ENCODE results near the gene PLD5.
"Not testable (repeated sequence)": the region's sequence is repeated elsewhere in the genome, so short reads cannot be mapped to it uniquely, and the experiment has no call there.

GRCh38 chr1:242321981-242322380 is 202.5 kb downstream of the PLD5 start:
- TF ChIP-seq, protein P1, sequence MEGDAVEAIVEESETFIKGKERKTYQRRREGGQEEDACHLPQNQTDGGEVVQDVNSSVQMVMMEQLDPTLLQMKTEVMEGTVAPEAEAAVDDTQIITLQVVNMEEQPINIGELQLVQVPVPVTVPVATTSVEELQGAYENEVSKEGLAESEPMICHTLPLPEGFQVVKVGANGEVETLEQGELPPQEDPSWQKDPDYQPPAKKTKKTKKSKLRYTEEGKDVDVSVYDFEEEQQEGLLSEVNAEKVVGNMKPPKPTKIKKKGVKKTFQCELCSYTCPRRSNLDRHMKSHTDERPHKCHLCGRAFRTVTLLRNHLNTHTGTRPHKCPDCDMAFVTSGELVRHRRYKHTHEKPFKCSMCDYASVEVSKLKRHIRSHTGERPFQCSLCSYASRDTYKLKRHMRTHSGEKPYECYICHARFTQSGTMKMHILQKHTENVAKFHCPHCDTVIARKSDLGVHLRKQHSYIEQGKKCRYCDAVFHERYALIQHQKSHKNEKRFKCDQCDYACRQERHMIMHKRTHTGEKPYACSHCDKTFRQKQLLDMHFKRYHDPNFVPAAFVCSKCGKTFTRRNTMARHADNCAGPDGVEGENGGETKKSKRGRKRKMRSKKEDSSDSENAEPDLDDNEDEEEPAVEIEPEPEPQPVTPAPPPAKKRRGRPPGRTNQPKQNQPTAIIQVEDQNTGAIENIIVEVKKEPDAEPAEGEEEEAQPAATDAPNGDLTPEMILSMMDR (IDR thresholded peaks at IDR 0.05; ENCODE audit: low read depth, low read length, missing input control), result not testable (repeated sequence)
- TF ChIP-seq, protein P2, sequence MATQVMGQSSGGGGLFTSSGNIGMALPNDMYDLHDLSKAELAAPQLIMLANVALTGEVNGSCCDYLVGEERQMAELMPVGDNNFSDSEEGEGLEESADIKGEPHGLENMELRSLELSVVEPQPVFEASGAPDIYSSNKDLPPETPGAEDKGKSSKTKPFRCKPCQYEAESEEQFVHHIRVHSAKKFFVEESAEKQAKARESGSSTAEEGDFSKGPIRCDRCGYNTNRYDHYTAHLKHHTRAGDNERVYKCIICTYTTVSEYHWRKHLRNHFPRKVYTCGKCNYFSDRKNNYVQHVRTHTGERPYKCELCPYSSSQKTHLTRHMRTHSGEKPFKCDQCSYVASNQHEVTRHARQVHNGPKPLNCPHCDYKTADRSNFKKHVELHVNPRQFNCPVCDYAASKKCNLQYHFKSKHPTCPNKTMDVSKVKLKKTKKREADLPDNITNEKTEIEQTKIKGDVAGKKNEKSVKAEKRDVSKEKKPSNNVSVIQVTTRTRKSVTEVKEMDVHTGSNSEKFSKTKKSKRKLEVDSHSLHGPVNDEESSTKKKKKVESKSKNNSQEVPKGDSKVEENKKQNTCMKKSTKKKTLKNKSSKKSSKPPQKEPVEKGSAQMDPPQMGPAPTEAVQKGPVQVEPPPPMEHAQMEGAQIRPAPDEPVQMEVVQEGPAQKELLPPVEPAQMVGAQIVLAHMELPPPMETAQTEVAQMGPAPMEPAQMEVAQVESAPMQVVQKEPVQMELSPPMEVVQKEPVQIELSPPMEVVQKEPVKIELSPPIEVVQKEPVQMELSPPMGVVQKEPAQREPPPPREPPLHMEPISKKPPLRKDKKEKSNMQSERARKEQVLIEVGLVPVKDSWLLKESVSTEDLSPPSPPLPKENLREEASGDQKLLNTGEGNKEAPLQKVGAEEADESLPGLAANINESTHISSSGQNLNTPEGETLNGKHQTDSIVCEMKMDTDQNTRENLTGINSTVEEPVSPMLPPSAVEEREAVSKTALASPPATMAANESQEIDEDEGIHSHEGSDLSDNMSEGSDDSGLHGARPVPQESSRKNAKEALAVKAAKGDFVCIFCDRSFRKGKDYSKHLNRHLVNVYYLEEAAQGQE (IDR thresholded peaks at IDR 0.05), result not testable (repeated sequence)
- TF ChIP-seq, protein P3, sequence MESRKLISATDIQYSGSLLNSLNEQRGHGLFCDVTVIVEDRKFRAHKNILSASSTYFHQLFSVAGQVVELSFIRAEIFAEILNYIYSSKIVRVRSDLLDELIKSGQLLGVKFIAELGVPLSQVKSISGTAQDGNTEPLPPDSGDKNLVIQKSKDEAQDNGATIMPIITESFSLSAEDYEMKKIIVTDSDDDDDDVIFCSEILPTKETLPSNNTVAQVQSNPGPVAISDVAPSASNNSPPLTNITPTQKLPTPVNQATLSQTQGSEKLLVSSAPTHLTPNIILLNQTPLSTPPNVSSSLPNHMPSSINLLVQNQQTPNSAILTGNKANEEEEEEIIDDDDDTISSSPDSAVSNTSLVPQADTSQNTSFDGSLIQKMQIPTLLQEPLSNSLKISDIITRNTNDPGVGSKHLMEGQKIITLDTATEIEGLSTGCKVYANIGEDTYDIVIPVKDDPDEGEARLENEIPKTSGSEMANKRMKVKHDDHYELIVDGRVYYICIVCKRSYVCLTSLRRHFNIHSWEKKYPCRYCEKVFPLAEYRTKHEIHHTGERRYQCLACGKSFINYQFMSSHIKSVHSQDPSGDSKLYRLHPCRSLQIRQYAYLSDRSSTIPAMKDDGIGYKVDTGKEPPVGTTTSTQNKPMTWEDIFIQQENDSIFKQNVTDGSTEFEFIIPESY (IDR thresholded peaks at IDR 0.05), result not testable (repeated sequence)
- TF ChIP-seq GABPA (IDR thresholded peaks at IDR 0.05 in 1 of 2, conservative IDR thresholded peaks at IDR 0.05 in 1 of 2); TAF1 (conservative IDR thresholded peaks at IDR 0.05); RAD21 (IDR thresholded peaks at IDR 0.05); SP1 (IDR thresholded peaks at IDR 0.05); FOXA1 (IDR thresholded peaks at IDR 0.05); ATF3 (IDR thresholded peaks at IDR 0.05); RXRA (IDR thresholded peaks at IDR 0.05); MAX (IDR thresholded peaks at IDR 0.05): not testable (repeated sequence)

All from liver (tissue), 3 donors.